NCI-H2227 treated with DMSO at 0.1 percent for 48 hours (cell line): ENCODE measurements around the gene LAMP5.
A peak's percentile ranks its signal among the peaks of the same experiment; 100 is the strongest.

Experiments
- DNase-seq: peaks from one replicate; lab custom pipeline; 2025; lab: John Stamatoyannopoulos, UW

LAMP5 gene, protein sequence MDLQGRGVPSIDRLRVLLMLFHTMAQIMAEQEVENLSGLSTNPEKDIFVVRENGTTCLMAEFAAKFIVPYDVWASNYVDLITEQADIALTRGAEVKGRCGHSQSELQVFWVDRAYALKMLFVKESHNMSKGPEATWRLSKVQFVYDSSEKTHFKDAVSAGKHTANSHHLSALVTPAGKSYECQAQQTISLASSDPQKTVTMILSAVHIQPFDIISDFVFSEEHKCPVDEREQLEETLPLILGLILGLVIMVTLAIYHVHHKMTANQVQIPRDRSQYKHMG

DNA sequence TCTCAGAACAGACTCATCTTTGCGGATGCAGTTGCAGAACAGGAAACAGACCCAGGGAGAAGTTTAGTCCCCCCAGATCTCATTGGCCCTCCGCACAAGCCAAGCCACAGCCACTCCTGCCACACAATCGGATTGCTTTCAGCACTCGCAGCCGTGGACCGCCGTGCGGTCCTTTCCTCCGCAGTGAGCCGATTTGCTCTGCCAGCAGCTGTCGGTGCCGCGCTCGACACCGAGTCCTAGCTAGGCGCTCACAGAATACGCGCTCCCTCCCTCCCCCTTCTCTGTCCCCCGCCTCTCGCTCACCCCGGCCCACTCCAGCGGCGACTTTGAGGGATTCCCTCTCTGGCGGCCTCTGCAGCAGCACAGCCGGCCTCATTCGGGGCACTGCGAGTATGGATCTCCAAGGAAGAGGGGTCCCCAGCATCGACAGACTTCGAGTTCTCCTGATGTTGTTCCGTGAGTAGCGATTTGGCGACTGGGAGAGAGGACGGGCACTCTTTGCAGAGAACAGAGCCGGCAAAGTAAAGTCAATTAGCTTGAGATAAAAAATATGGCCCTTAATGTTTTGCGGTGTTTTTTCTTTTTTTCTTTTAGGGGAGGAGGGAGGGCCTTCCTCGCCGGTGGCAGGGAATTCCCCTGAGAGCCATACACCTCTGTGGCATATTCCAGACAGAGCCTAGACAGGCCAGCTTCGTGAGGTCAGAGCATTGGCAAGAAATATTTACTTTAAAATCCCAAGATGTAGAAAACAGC is at the start of gene LAMP5:
Gene LAMP5 (plus strand): TSS at position 130 of the 753 bp plus-strand sequence. CDS start 263 bp downstream, at position 393.
- peak; percentile 76 for DNase-seq

DNA sequence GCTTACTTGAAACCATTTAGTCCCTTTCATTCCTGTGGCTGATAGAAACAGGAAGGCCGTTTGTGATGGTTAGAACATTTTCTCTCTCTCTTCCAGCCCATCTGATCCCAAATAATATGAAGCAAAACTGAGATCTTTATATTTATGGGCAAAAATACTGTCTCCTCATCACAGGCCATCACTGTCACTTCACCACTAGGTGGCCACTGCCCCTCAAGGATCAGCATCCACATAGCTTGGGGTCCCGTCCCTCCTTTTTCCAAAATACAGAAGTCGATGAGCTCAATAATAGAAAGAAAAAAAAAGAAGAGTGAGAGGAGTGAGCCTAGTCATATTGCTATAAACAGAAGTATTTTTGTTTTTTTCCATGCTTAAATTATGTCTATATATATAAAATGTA is 46.4 kb upstream of the LAMP5 start:
- no peak for DNase-seq

DNA sequence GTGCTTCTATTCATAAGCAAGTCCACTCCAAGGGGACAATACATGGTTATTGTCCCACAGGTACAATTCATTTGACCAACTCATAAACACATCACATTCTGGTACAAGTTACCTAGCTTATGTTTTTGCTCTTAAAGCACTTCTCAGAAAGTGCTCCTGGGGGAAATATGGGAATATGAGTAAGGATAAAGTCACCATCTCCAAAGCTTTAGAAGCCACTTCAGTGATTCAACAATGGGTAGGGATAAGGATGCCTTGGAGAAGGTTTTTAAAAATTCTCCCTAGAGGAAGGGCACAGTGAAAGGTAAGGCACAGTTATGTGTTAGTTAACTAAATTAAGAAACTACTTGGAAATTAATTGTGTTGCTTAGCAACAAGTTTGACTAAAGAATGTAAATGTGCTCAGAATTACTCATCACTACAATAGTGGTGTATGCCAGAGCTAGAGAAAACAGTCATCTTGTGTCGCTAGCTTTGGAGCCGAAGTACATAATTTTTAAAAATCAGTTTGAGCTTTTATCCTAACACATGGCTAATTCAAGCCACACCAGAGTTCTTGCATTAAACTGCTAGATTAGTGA is 39.5 kb upstream of the LAMP5 start:
- no peak for DNase-seq

DNA sequence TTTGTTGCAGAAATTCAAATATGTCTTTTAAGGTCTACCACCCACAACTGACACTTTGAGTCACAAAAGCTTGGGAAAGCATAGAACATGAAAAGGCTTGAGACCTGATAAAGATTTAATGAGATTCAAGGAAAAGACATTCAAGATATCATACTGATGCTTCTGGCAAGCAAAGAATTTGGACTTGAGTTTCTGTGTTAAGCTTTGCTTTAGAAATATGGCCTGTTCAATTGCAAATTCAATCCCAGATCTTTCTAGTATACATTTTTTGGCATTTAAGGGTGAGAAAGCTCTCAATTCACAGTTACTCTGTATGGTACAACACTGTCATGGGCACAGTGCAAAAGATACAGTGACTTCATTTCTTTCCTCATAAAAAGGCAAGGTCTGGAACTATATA is 38.9 kb upstream of the LAMP5 start:
- no peak for DNase-seq

DNA sequence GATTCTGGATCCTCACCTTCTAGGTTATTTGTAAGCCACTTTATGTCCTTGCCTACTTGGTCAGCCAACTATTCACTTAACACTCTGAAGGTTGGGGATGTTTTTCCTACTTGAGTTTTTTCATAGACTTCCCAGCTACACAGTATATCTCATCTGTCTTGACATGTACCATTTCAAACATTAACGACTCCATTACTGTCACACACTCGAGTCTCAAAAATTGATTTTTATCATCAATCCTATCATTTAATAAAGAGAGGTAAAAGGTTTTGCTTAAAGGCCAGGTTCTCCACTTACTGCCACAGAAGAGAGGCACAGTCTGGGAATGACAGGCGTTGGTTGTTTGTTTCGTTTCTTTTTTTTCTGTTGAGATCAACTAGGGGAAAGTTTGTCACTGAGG is 38.2 kb upstream of the LAMP5 start:
- DNase-seq = no peak

DNA sequence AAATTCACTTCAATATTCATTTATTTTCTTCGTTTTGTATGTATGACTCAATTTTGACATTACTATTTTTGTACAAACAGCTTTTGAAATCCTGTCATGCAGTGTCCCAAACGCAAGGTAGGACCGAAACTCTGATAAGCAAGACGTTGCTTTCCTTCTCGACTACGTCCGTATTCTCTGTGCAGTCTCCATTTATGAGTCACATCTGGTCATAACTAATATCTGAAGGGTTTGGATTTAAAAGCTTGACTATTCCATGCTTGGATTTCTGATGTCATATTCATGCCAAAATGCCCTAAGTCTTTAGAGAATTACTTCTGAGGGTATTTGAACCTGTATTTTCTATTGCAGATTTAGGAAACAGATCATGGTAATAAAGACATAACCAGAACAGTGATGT is 37.8 kb upstream of the LAMP5 start:
- DNase-seq = no peak

DNA sequence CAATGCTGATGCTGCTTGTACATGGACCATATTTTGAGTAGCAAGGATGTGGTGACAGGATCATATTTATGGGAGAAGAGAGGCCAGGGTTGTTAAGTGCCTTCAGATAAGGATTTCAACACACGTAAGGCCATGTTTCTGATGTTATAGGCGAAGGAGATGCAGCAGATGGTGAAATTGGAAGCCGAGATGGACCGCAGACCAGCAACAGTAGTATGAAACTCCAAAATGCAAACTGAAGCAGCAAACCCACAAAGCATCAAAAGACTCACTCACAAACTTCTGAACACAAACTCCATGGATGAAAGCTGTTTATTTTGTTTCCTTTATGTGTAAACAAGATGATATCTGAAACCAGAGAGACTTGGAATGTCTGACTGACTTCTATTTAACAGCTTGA is 35.6 kb upstream of the LAMP5 start:
- no peak for DNase-seq

DNA sequence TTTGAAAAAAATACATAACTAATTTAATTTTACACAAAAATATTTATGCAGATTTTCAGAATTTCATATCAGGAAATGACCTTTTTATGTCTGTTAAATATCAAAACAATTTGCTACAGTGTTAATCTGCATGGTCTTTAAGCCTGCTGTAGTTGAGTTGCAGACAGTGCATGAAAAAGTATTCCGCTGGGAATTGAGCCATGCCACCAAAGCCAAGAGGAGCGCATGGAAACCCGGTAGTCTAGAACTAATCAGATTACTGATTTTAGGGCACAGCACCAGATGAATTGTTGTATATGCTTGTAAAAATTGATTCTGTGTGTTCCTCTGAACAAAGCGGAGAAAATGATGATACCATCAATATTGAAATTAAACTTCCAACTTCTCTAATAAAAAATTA is 34.3 kb upstream of the LAMP5 start:
- no peak for DNase-seq

DNA sequence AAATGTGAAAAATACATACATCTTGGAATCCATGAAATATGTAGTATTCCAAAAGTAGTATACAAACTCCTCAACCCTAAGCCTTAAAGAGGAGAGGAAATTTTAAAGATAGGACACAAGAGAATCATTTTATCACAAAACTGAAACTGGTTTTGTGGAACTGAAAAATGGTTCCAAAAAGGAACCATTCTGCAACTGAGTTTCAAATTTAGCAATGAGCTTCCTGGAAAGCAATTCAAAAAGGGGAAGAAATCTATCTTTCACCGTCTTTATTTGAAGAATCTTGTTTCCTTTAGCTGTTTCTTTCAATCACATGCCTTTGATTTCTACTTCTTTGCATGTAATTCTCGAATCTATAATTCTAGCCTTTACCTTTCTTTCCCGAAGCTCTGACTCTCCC is 32.2 kb upstream of the LAMP5 start:
- no peak for DNase-seq

DNA sequence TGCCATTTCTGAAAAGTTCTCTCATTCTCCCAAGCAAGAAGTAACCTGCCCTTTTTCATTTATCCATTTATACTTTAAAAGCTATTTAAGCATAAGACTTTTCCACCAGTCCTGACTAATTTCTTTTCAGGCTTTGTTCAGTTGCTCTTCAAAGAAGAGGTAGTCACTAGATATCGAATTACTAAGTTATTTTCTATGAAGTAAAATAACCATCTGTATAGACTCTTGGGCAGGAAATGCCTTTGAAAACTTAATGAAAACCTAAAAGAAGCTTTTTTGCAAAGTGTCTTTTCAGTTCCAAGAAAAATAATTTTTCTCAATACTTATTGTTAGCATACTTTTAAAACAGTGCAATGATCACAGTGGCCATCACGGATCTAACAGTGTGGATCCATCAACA is 31.3 kb upstream of the LAMP5 start:
- DNase-seq = no peak

DNA sequence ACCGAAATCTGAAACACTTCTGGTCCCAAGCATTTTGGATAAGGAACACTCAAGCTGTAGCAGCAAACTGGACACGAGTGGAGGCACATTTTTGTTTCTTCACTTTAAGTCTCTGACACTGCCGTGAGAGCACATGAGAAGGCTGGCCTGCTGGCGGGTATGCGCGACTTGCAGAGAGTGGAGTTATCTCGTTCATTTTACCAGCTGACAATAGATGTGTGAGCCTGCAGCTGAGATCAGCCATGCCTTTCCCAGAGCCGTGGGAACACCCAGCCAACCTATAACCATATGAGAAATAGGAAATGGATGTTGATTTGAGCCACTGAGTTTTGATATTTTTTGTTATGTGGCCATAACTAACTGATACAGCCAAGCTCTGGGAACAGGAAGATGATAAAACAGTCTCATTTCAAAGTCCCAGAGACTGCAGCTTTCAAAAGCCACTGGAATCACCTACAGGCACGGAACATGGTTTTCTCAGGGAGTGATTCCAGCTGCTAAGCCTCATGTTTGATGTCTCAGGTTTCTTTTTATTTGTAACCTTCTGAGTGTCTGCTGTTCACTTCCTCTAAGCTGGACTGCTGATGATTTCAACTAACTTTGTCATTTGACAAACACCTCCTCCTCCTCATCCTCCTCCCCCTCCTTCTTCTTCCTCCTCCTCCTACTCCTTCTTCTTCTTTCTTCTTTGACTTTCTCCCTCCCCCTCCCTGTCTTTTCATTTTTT is 28.6 kb upstream of the LAMP5 start:
- no peak for DNase-seq

DNA sequence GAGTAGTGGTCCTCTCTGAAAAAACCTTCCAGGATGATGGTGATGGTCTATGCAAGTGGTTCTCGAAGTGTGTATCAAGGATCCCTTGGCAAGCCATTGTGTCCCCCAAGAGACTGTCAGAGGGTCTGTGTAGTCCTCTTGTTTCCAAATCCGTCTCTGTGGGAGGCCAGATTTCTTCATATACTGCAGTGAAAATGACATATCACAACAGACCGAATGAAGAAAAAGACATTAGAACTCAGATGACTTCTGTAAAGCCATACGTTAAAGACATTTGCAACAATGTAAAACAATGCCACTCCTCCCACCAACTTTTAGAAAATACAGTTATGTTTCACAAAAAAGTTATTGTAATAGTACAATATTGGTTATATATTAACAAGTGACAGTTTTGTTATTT is 27.2 kb upstream of the LAMP5 start:
- DNase-seq = no peak

DNA sequence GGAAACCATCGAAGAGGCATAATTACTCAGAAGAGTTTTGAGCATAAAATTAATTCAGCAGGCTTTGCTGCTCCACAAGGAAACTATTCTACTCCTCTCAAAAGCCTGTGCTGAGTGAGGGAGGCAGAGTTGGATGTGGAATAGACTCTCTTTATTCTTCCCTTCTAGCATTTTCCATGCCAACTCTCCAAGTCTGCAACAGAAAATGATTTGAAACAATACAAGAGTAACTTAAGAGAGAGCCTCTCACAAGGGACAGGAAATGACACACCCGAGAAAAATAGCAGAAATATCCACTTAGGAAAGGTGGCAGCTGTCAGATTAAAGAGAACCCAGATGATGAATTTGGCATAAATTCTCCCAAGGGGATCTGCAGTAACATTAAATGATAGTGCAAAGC is 26.3 kb upstream of the LAMP5 start:
- no peak for DNase-seq

DNA sequence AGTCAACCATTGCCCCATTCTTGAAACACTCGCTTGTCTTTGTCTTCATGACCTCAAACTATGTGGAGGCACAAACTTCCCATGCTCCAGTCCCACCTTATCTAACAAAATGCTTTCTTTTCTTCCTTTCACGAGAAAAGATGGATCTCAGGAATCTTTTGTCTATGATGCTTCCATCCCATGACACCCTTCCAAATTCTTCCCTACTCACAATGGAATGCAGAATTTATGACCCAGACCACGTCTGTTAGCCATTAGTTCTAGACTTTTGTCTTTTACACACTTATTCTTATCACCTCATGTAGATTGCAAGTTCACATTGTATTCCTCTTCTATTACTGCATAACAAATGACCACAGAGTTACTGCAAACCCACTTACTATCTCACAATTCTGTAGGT is 24.2 kb upstream of the LAMP5 start:
- DNase-seq = no peak

DNA sequence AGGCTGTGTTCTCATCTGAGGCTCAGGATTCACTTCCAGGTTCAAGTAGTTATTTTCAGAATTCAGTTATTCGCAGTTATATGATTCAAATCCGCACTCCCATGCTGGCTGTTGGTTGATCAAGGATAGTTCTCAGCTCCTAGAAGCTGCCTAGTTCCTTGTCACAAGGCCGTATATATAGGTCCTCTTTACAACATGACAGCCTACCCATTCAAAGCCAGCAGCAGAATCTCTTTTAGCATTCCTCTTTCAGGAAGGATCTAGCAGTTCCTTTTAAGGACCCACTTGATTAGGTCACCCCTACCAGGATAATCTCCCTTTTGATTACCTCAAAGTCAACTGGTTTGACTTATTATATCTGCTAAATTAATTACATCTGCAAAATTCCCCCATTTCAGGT is 23.8 kb upstream of the LAMP5 start:
- DNase-seq = no peak

DNA sequence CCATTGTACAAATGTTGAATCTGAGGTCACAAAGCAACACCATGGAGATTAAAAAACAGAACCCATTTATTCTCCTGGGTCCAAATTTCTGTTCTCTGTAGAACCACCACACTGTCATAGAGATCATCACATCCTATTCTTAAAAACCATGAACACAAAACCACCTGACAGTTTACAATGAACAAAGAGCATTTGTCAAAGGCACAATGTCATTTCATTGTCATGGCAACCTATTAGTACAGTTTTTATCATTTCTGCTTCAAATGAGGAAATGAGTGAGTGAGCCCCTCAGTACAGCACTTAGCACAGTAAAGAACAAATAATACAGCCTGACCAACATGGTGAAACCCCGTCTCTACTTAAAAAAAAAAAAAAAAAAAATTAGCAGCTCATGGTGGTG is 23.1 kb upstream of the LAMP5 start:
- no peak for DNase-seq

DNA sequence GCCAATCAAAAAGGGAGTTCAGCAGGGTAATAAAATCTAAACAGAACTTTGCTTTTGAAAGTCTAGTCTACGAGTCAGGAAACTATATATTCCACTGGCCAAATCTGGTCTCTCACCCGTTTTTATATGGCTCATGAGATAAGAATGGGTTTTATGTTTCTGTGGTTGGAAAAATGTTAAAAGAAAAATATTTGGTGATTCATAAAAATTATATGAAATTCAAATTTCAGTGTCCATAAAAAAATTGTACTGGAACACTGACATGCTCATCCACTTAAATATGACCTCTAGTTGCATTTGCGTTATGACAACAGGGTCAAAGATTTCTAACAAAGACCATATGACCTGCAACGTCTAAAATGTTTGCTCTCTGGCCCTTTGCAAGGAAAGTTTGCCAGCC is 22.3 kb upstream of the LAMP5 start:
- no peak for DNase-seq

DNA sequence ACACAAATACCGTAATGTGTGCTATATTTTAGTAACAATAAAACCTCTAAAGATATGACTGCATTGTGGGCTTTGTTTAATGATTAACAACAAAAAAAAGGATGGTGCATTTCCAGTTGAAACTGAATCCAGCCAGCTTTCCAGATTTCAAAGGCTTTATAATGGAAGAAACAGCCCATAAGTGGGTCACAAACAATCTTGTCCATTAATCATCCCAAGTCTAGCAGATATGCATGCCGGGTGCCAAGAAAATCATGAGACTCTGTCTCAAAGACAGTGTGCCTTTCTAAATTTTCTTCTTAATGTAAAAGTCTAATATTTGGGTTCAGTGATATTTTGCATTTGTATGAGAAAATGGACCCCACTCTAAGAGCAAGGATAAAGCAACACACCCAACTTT is 20.6 kb upstream of the LAMP5 start:
- no peak for DNase-seq

DNA sequence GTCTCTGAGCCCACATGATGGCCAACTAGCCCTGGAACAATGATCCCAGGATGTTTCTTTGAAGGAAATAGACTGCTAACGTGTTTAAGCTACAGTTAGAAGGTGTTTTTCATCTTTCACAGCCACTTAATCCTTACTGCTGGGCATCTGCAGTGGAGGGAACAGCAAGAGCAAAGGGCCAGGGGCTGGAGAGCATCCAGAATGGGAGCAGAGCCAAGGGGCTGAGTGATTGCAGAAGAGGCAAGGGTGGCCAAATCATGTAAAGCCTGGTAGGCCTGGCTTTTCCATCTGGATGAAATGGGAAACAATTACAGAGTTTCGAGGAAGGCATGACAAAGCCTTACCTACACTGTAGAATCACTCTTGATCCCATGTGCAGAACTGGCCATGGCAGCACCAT is 18.7 kb upstream of the LAMP5 start:
- no peak for DNase-seq

DNA sequence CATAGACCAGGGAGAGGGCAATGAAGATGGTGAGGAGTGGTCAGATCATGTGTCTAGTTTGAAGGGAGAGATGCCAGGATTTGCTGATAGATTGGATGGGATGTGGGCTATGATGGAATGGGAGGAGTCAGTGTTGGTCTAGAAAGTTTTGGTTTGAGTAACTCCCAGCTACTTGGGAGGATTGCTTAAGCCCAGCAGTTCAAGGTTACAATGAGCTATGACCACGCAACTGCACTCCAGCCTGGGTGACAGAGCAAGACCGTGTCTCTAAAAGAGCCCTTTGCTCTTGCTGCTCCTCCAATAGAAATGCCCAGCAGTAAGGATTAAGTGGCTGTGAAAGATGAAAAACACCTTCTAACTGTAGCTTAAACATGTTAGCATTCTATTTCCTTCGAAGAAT is 18.2 kb upstream of the LAMP5 start:
- DNase-seq = no peak

DNA sequence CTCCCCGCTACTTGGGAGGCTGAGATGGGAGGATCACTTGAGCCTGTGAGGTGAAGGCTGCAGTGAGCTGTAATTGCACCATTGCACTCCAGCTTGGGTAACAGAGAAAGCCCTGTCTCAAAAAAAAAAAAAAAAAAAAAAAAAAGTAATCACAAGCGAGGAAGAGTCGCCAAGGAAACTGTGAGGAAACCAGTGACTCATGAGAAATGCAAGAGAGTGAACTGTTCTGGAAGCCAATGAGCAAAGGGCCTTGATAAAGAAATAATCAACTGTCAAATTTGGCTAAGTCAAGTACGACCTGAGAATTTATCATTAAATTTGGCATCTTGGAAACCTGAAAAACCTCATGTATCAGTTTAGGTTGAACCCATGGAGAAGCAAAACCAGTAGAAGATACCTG is 16.1 kb upstream of the LAMP5 start:
- no peak for DNase-seq

DNA sequence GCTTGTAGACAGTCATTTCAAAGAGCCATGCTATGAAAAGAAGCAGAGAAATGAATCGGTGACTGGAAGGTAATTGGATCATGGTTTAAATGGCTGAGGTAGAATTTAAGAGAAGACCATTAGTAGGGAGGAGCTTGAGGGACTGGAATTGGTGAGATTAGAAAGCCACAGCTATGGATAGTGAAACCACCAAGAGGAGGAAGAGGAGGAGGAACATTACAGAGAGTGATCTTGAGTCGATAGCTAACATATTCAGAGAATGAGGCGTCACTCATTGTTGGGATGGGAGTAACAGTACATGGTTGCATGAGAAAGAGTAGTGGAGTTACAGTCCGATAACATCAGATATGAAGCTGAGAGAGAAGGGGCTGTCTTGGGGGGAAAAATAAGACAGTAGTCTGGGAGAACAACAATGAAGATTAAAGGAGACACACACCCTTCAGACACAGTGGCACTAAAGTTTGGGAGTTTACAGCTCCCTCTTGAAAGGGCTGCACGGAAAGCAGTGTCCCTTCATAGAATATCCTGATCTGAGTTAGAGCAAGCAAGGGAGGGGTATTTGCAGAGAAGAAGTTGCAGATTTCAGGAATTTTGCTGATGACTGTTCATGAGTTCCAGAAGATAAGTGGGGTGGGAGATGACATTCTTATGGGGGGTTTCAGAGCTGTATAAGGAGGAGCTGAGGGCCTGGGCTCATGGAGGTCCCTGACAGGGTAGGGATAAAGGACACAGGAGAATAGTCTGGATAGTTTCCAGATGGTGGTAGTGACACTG is 15.1 kb upstream of the LAMP5 start:
- DNase-seq = no peak
